GM19372 (cell line): Measurements from ENCODE around the gene SPINK13.
"Not testable (repeated sequence)": the region's sequence is repeated elsewhere in the genome, so short reads cannot be mapped to it uniquely, and the experiment has no call there.

Experiments used
- ATAC-seq: cut with Tn5 transposase; IDR thresholded peaks from one replicate; pipeline ENCODE4 v1.9.1; 2021; ENCODE audit warnings: mild to moderate bottlenecking, low read depth, moderate library complexity; ENCODE audit not compliant: unreplicated experiment

The SPINK13 gene

GRCh38 chr5:148311484-148311883 lies 42.9 kb downstream of the SPINK13 start:
- no peak for ATAC-seq

- ATAC-seq = no peak
Observed at GRCh38 chr5:148312153-148312552, 43.6 kb downstream of the SPINK13 start, which contains the start of gene SPINK7. Gene SPINK7, plus strand, starts transcription at chr5:148312423. Its CDS starts 61 bp downstream, at chr5:148312484.

GRCh38 chr5:148314187-148314586 lies 45.6 kb downstream of the SPINK13 start:
- no peak for ATAC-seq

GRCh38 chr5:148314731-148315130 lies 46.1 kb downstream of the SPINK13 start:
- no peak for ATAC-seq

GRCh38 chr5:148320011-148320963 lies 51.7 kb downstream of the SPINK13 start:
- ATAC-seq = not testable (repeated sequence)

- ATAC-seq = no peak
Observed at GRCh38 chr5:148333262-148333849, 64.8 kb downstream of the SPINK13 start.

GRCh38 chr5:148335259-148335658 lies 66.7 kb downstream of the SPINK13 start, which contains the start of gene SPINK9:
Gene SPINK9, plus strand, starts transcription at chr5:148335559. Its CDS starts 55 bp downstream, at chr5:148335614.
- no peak for ATAC-seq
